Smooth muscle cell (in vitro differentiated cells): ENCODE results near the gene CERKL. TPM values are rescaled to one million over a fixed set of nuclear protein-coding genes. Genes with fewer than 3 reads are reported as not detected.
A peak's percentile ranks its signal among the peaks of the same experiment; 100 is the strongest.

Experiments used
- DNase-seq: peaks from one replicate; lab custom pipeline; 2025; ENCODE audit not compliant: unreplicated experiment; lab: John Stamatoyannopoulos, UW
- H2AFZ ChIP-seq: fragments of 200-600 bp; sonication (generic); 2 replicates; pipeline ENCODE4 v1.6.0; 2016; ENCODE audit warnings: antibody characterized with exemption, low read depth, mild to moderate bottlenecking
- H3F3A ChIP-seq: fragments of 200-600 bp; sonication (generic); 2 replicates; pipeline ENCODE4 v1.6.0; 2017; ENCODE audit warnings: antibody characterized with exemption, low read depth
- H3K27ac ChIP-seq: fragments of 200-600 bp; sonication (generic); 2 replicates; pipeline ENCODE4 v1.5.1; 2016; ENCODE audit warnings: low read depth, mild to moderate bottlenecking
- H3K27me3 ChIP-seq: fragments of 200-600 bp; sonication (generic); 2 replicates; pipeline ENCODE4 v1.6.1; 2016; ENCODE audit warnings: low read depth, mild to moderate bottlenecking
- H3K36me3 ChIP-seq: fragments of 200-600 bp; sonication (generic); 2 replicates; pipeline ENCODE4 v1.5.1; 2016; ENCODE audit warnings: low read depth
- H3K4me1 ChIP-seq: fragments of 200-600 bp; sonication (generic); 2 replicates; pipeline ENCODE4 v1.5.1; 2016; ENCODE audit warnings: low read depth
- H3K4me2 ChIP-seq: fragments of 200-600 bp; sonication (generic); 2 replicates; pipeline ENCODE4 v1.6.0; 2016; ENCODE audit warnings: mild to moderate bottlenecking
- H3K4me3 ChIP-seq: fragments of 200-600 bp; sonication (generic); 2 replicates; pipeline ENCODE4 v1.5.1; 2016; ENCODE audit warnings: mild to moderate bottlenecking
- H3K79me2 ChIP-seq: fragments of 200-600 bp; sonication (generic); 2 replicates; pipeline ENCODE4 v1.6.0; 2016; ENCODE audit warnings: low read depth, mild to moderate bottlenecking
- H3K9ac ChIP-seq: fragments of 200-600 bp; sonication (generic); 2 replicates; pipeline ENCODE4 v1.6.0; 2016; ENCODE audit warnings: low read depth
- H3K9me3 ChIP-seq: fragments of 200-600 bp; sonication (generic); replicated peaks from 2 replicates; pipeline ENCODE4 v1.5.1; 2016; ENCODE audit warnings: low read depth
- H4K20me1 ChIP-seq: fragments of 200-600 bp; sonication (generic); 2 replicates; pipeline ENCODE4 v1.6.0; 2016; ENCODE audit warnings: low read depth
- WGBS: methylation state at CpG from one replicate; pipeline ENCODE4 v1.1.7; 2016; ENCODE audit warnings: low lambda C conversion rate; 5-methylcytosine and 5-hydroxymethylcytosine counted together
- polyA plus RNA-seq: library from polyadenylated mRNA; unstranded; fragments of >200 nt; fragmentation: Nextera tagmentation; extraction: Ambion mirVana; gene quantifications from 2 replicates; pipeline ENCODE4 v1.2.1, GENCODE V29; 2016
- total RNA-seq: library from RNA; depleted of rRNA; stranded (reverse); fragments of >200 nt; gene quantifications from 2 replicates; pipeline ENCODE4 v1.2.3, GENCODE V29; 2014
- TF ChIP-seq, protein P1 (sequence below): fragments of 200-600 bp; sonication (generic); IDR thresholded peaks from 2 replicates; pipeline ENCODE4 v1.5.1; 2017; ENCODE audit warnings: borderline replicate concordance, mild to moderate bottlenecking, antibody characterized with exemption; ENCODE audit not compliant: insufficient read depth, poor library complexity, severe bottlenecking

The CERKL gene
- total and polyA plus RNA-seq, 2 experiments from 2014 or later, result 1.4 TPM; not detected in 1

DNA sequence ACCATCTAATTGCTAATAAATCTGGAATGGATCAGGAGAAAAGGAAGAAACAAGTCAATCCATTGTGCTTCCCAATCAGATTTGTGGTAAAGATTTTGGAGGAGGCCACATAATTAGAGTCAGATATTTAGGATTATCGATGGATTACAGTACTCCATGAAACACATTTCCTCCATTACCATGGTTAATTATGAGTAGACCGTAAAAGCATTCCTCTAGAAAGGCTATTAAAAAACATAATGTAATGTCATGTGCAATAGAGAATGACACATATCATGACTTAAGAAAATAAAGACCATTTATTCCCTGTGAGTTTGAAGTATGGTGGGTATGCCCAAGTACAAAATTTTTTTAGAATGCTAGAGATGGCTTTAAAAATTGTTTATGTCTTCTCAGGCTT is 103.7 kb downstream of the CERKL start:
- H3K4me2 ChIP-seq, result no peak overlapping the region
- H2AFZ ChIP-seq, result no peak overlapping the region
- no peaks in the 10 kb centered on the region for H3K36me3 ChIP-seq
- no peak overlapping the region for H3K4me3 ChIP-seq
- H3K79me2 ChIP-seq, result no peaks in the 10 kb centered on the region
- H3F3A ChIP-seq, result peaks cover 6% of the 10 kb centered on the region
- peaks cover 5% of the 10 kb centered on the region for H3K4me1 ChIP-seq
- no peaks in the 10 kb centered on the region for H4K20me1 ChIP-seq
- H3K9ac ChIP-seq, result no peak overlapping the region
- H3K9me3 ChIP-seq, result no peaks in the 10 kb centered on the region
- TF ChIP-seq, protein P1, sequence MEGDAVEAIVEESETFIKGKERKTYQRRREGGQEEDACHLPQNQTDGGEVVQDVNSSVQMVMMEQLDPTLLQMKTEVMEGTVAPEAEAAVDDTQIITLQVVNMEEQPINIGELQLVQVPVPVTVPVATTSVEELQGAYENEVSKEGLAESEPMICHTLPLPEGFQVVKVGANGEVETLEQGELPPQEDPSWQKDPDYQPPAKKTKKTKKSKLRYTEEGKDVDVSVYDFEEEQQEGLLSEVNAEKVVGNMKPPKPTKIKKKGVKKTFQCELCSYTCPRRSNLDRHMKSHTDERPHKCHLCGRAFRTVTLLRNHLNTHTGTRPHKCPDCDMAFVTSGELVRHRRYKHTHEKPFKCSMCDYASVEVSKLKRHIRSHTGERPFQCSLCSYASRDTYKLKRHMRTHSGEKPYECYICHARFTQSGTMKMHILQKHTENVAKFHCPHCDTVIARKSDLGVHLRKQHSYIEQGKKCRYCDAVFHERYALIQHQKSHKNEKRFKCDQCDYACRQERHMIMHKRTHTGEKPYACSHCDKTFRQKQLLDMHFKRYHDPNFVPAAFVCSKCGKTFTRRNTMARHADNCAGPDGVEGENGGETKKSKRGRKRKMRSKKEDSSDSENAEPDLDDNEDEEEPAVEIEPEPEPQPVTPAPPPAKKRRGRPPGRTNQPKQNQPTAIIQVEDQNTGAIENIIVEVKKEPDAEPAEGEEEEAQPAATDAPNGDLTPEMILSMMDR, result no peak
- H3K27ac ChIP-seq, result peak overlapping the region; percentile 42
- 76% methylated on average over 2 of the region's 2 CpGs for WGBS
- DNase-seq, result no peak
- H3K27me3 ChIP-seq, result no peaks in the 10 kb centered on the region

- TF ChIP-seq, protein P1, result no peak
- 44% methylated on average over 1 of the region's 1 CpG for WGBS
- Histone ChIP-seq H3F3A (peaks cover 6% of the 10 kb centered on the region), H3K36me3 (no peaks in the 10 kb centered on the region), H3K9ac (no peak overlapping the region), H3K4me2 (no peak overlapping the region), H3K4me3 (no peak overlapping the region), H3K9me3 (no peaks in the 10 kb centered on the region), H3K4me1 (peaks cover 5% of the 10 kb centered on the region), H3K27ac (peak overlapping the region; percentile 58), H3K79me2 (no peaks in the 10 kb centered on the region), H2AFZ (no peak overlapping the region), H4K20me1 (no peaks in the 10 kb centered on the region), H3K27me3 (no peaks in the 10 kb centered on the region)
- no peak for DNase-seq
These were observed 104.1 kb downstream of the CERKL start for GRCh38 chr2:181552808-181553207.

GRCh38 chr2:181546086-181546485 is 110.8 kb downstream of the CERKL start:
- Histone ChIP-seq H3K4me3 (no peak overlapping the region), H3K27ac (no peak overlapping the region), H4K20me1 (no peaks in the 10 kb centered on the region), H3K36me3 (no peaks in the 10 kb centered on the region), H3K79me2 (no peaks in the 10 kb centered on the region), H3K4me1 (no peaks in the 10 kb centered on the region), H3F3A (no peaks in the 10 kb centered on the region), H3K9ac (no peak overlapping the region), H3K4me2 (peak overlapping the region; percentile 31), H2AFZ (peak overlapping the region; percentile 68), H3K9me3 (no peaks in the 10 kb centered on the region), H3K27me3 (no peaks in the 10 kb centered on the region)
- TF ChIP-seq, protein P1, result no peak
- DNase-seq, result no peak
- 44% methylated on average over 3 of the region's 3 CpGs for WGBS

GRCh38 chr2:181542170-181542569 is 114.7 kb downstream of the CERKL start:
- 96% methylated on average over 2 of the region's 2 CpGs for WGBS
- Histone ChIP-seq H3F3A (no peaks in the 10 kb centered on the region), H3K79me2 (no peaks in the 10 kb centered on the region), H3K27me3 (no peaks in the 10 kb centered on the region), H2AFZ (no peak overlapping the region), H4K20me1 (no peaks in the 10 kb centered on the region), H3K4me2 (no peak overlapping the region), H3K27ac (no peak overlapping the region), H3K36me3 (peaks cover 2% of the 10 kb centered on the region), H3K9me3 (no peaks in the 10 kb centered on the region), H3K9ac (no peak overlapping the region), H3K4me3 (no peak overlapping the region), H3K4me1 (no peaks in the 10 kb centered on the region)
- DNase-seq, result no peak
- TF ChIP-seq, protein P1, result no peak
